ENCODE measurements around the gene SYN1. TPM values are rescaled to one million over a fixed set of nuclear protein-coding genes. Genes with fewer than 3 reads are reported as not detected.

Gene SYN1
- total RNA-seq, 2 experiments from 2014 or later, result 0.12 to 0.36 TPM

DNA sequence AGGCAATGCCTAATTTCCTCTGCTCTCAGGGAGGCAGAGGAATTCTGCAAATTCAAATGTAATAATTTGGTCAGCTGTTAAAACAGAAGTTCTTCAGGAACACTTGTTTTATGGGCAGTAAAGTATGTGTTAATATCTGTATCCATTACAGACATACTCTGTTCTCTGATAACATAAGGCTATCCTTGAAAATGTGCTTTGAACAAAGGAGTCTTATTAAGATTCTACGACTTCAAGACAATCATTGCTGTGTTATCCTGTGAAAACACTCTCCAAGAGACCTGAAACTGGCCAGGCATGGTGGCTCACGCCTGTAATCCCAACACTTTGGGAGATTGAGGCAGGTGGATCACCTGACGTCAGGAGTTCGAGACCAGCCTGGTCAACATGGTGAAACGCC, 12.0 kb upstream of the SYN1 start:
- H3K4me3 Mint-ChIP-seq, result no peak overlapping the region
- intact Hi-C loops (cut with micrococcal nuclease), result no loop called here

DNA sequence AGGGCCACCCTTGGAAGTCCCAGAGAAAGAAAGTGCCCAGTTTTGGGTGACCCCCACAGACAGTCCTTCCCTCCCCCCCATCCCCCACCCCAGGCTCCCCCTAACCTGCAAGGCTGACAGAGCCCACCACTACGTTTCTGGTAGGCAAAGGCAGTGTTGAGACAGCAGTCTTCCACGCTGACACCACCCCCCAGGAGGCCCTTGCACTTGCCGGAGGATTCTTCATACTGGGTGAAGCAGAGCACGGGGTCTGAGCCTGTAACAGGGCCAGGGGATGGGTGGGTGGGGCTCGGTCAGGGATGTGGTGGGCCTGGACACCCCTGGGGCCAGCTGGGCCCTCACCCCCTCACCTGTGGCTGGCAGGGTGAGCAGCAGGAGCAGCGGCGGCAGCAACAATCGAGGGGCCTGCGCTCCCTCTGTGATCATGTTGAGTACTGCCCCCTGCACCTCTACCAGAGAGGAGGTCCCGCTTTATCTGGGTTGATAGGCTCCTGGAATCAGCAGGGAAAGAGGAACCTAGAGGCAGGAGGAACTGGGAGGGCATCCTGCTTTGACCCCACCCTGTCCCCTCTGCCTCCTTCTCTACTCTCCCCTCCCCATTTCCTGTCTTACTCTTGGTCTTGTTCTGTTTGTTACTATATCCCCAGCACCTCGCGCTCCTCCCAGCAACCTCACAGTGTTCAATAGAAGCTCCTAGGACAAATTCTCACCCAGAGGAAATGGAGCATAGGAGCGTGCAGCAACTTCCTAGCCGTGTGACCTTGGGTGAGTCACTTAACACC, 10.0 kb upstream of the SYN1 start, which contains the start of gene CFP:
Gene CFP (minus strand): TSS at position 512 of the 782 bp plus-strand sequence. CDS start 86 bp downstream, at position 426.
- Mint-ChIP-seq H3K27ac (peak within 1 kb of the TSS; percentile 90), H3K36me3 (ENCODE audit: low read depth) (no peaks in the 10 kb centered on the region), H3K9me3 (no peaks in the 10 kb centered on the region), H3K27me3 (ENCODE audit: low read depth) (no peaks in the 10 kb centered on the region), H3K4me3 (peak within 1 kb of the TSS; percentile 67), H3K4me1 (ENCODE audit: low read depth) (peaks cover 22% of the 10 kb centered on the region)
- CTCF ChIA-PET, result interaction anchor here (1.3 to 1.7 kb wide), 2 partner anchors 18 to 68 kb away, joined by 3 to 4 read pairs; no protein-coding TSS in a partner anchor
- intact Hi-C loops (cut with micrococcal nuclease), result loop anchor here (1.0 to 2.0 kb wide), 3 partner anchors 9 to 69 kb away; partner anchors contain the start of genes ARAF and ELK1
- DNase-seq, result peak; percentile 42

More for the DNA sequence above, 12.0 kb upstream of the SYN1 start:
- Mint-ChIP-seq H3K27ac (no peak overlapping the region), H3K4me1 (ENCODE audit: low read depth) (peaks cover 25% of the 10 kb centered on the region), H3K36me3 (ENCODE audit: low read depth) (peaks cover 2% of the 10 kb centered on the region), H3K27me3 (ENCODE audit: low read depth) (no peaks in the 10 kb centered on the region), H3K9me3 (no peaks in the 10 kb centered on the region)
- CTCF ChIA-PET, result interaction anchor here (0.6 to 1.7 kb wide), 2 partner anchors 16 to 679 kb away, joined by 3 to 4 read pairs; no protein-coding TSS in a partner anchor
- DNase-seq, result no peak

DNA sequence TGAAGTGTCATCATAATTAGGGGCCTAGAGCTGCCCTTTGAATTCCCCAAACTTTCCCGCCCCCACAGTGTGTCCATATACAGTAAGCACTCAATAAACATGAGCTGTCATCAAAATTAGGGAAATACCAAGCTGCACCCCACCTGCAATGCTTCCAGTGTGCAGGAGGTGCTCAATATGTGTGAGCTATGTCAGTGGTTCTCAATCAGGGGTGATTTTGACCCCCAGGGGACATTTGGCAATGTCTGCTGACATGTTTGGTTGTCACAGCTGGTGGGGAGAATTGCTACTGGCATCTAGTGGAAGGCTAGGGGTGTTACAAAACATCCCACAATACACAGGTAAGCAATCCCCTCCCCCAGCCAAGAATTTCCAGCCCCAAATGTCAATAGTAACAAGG, 9.3 kb upstream of the SYN1 start:
- DNase-seq, result peak; percentile 41
- intact Hi-C loops (cut with micrococcal nuclease), result loop anchor here (1.0 to 2.0 kb wide), 2 partner anchors 9 to 68 kb away; partner anchors contain the start of gene ARAF
- Mint-ChIP-seq H3K9me3 (no peaks in the 10 kb centered on the region), H3K4me1 (ENCODE audit: low read depth) (peaks cover 25% of the 10 kb centered on the region), H3K4me3 (peak overlapping the region; percentile 67), H3K27me3 (ENCODE audit: low read depth) (no peaks in the 10 kb centered on the region), H3K27ac (peak overlapping the region; percentile 89), H3K36me3 (ENCODE audit: low read depth) (no peaks in the 10 kb centered on the region)
- CTCF ChIA-PET, result interaction anchor here (0.6 to 1.3 kb wide), 2 partner anchors 67 to 111 kb away, joined by 3 read pairs; no protein-coding TSS in a partner anchor

DNA sequence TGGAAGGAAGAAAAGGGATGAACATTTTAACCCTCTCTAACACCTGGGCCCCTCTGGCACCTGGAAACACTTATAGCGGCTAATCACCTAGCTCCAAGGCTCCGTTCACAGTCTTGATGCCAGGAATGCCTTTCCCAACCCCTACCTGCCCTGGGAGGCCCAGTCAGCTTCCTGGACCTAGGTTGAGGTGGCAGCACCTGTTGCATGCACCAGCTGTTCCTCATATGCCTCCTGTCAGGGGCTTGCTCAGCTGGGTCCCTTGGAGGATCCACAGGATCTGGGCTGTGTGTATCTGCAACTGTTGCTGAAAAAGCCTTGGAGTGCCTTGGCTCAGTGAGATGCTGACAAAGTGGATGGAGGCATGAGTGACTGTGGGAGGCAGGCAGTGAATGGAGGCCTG, 5.7 kb upstream of the SYN1 start:
- Mint-ChIP-seq H3K9me3 (no peaks in the 10 kb centered on the region), H3K27me3 (ENCODE audit: low read depth) (no peaks in the 10 kb centered on the region), H3K36me3 (ENCODE audit: low read depth) (no peaks in the 10 kb centered on the region), H3K4me3 (no peak overlapping the region), H3K27ac (no peak overlapping the region), H3K4me1 (ENCODE audit: low read depth) (peaks cover 29% of the 10 kb centered on the region)
- DNase-seq, result no peak
- CTCF ChIA-PET, result no interaction called here
- intact Hi-C loops (cut with micrococcal nuclease), result no loop called here

DNA sequence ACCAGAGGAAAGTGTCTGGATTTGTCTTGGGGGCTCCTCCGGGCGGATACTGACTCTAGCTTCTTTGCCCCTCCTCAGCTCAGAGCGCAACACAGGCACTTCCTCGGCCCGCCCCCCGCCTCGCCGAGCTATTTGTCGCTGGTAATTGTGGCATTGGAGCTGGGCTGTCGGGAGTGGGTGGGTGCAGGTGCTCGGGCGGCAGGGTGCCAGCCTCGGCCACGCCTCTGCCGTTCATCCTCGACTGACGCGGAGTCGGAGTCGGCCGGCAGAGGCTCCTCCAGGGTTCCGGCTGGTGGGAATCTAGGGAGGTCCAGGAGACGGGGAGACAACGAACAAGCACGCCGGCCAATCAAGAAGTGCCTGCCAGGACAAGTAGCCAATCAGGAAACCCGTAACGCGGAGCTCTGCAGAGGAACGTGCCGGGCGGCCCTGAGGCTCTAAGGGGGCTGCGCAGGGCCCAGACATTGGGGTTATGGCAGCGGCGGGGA, 3.9 kb upstream of the SYN1 start:
- CTCF ChIA-PET, result interaction anchor here (0.8 kb wide), 1 partner anchor 128 kb away, joined by 4 read pairs; no protein-coding TSS in a partner anchor
- H3K27me3 Mint-ChIP-seq (ENCODE audit: low read depth), result no peaks in the 10 kb centered on the region
- no peaks in the 10 kb centered on the region for H3K36me3 Mint-ChIP-seq (ENCODE audit: low read depth)
- H3K9me3 Mint-ChIP-seq, result no peaks in the 10 kb centered on the region
- intact Hi-C loops (cut with micrococcal nuclease), result no loop called here
- DNase-seq, result peak; percentile 47
- peak overlapping the region; percentile 79 for H3K4me3 Mint-ChIP-seq
- no peak overlapping the region for H3K27ac Mint-ChIP-seq
- peaks cover 22% of the 10 kb centered on the region for H3K4me1 Mint-ChIP-seq (ENCODE audit: low read depth)

DNA sequence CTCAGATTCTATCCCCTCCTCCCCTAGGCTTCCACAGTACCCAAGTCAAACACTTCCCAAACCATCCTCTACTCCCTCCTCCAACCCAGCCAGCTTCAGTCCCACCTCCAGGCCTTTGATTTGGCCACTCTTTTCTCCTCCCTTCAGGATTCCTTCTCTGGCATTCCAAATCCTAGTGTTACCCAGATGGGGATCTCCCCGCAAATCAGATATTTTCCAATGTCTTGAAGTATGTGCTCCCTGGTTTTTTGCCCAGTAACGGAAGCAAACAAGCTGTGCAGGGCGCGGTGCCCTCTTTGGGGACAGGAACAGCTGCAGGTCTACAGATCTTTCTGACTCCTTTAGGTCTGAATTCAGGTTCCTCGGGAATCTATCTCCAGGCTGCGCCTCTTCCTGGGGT, 2.2 kb upstream of the SYN1 start:
- Mint-ChIP-seq H3K36me3 (ENCODE audit: low read depth) (no peaks in the 10 kb centered on the region), H3K9me3 (no peaks in the 10 kb centered on the region), H3K27me3 (ENCODE audit: low read depth) (no peaks in the 10 kb centered on the region), H3K27ac (no peak overlapping the region), H3K4me3 (no peak overlapping the region), H3K4me1 (ENCODE audit: low read depth) (peaks cover 16% of the 10 kb centered on the region)
- intact Hi-C loops (cut with micrococcal nuclease), result no loop called here
- DNase-seq, result no peak
- CTCF ChIA-PET, result no interaction called here

DNA sequence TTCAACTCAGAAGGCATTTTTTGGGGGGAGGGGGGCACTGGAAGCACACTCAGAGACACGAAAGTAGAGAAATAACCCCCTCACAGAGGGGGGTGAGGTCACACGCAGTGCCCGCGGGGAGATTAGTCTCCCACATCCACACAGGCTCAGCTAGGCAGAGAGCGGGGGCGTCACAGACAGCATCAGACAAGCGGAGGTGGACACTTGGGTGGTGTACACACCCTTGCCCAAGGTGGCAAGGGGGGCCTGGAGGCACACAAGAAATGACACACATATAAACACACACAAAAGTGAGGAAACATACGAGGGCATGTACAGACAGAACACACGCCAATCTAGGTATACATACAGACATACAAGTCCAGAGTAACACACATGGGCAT, 637 bp upstream of the SYN1 start:
- no peaks in the 10 kb centered on the region for H3K27me3 Mint-ChIP-seq (ENCODE audit: low read depth)
- no peak for DNase-seq
- no peaks in the 10 kb centered on the region for H3K36me3 Mint-ChIP-seq (ENCODE audit: low read depth)
- no peaks in the 10 kb centered on the region for H3K9me3 Mint-ChIP-seq
- CTCF ChIA-PET, result no interaction called here
- no peak overlapping the region for H3K27ac Mint-ChIP-seq
- peaks cover 16% of the 10 kb centered on the region for H3K4me1 Mint-ChIP-seq (ENCODE audit: low read depth)
- intact Hi-C loops (cut with micrococcal nuclease), result loop anchor here (1.0 kb wide), 1 partner anchor 9 kb away; the partner anchor contains the start of gene CFP
- peak overlapping the region; percentile 54 for H3K4me3 Mint-ChIP-seq

DNA sequence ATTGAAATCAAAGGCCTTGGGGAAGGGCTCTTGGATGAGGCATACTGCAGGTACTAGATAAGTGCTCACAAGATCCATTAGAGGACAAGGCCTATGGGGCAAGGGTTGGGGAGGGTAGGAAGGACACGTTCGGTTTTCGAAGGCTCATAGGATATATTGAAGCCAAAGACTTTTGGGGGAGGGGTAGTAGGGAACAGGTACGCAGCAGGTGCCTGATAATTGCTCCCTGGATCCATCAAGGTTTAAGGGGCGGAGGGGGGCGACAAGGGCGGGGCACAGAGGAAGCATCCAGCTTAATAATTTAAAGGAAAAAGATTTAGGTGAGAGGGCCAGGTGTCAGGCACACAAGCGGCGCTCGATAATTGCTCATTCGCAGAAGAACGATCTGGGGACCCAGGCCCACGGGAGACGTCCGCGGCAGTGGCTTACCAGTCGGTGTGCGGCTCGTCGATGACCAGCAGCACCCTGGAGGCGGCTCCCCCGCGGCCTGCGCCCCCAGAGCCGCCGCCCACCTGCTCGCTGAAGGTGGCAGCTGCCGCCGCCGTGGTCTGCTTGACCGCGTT, 653 bp downstream of the SYN1 start:
- no peak overlapping the region for H3K27ac Mint-ChIP-seq
- H3K4me3 Mint-ChIP-seq, result peak overlapping the region; percentile 58
- no peak for DNase-seq
- H3K4me1 Mint-ChIP-seq (ENCODE audit: low read depth), result peaks cover 13% of the 10 kb centered on the region
- CTCF ChIA-PET, result no interaction called here
- H3K27me3 Mint-ChIP-seq (ENCODE audit: low read depth), result no peaks in the 10 kb centered on the region
- H3K9me3 Mint-ChIP-seq, result no peaks in the 10 kb centered on the region
- intact Hi-C loops (cut with micrococcal nuclease), result no loop called here
- no peaks in the 10 kb centered on the region for H3K36me3 Mint-ChIP-seq (ENCODE audit: low read depth)

DNA sequence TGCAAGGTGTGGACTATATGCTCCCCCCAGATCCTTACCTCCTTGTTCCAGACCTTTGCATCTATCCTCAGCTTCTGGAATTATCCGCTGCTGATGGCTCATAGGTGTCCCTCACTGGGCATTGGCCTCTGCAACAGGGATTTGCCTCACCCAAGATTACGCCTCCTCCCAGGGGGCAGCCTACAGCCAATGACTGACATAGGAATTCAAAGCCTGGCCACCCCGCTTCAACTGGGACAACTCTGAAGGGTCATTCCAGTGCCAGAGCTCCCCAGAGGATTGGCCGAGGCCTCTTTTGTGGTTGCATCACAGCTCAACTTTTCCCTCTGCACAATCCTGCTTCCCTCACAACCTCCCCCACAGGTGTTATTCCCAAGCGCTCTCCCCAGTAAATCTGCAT, 5.0 kb downstream of the SYN1 start:
- no peaks in the 10 kb centered on the region for H3K27me3 Mint-ChIP-seq (ENCODE audit: low read depth)
- H3K9me3 Mint-ChIP-seq, result no peaks in the 10 kb centered on the region
- H3K27ac Mint-ChIP-seq, result no peak overlapping the region
- DNase-seq, result no peak
- intact Hi-C loops (cut with micrococcal nuclease), result no loop called here
- no peak overlapping the region for H3K4me3 Mint-ChIP-seq
- CTCF ChIA-PET, result no interaction called here
- no peaks in the 10 kb centered on the region for H3K4me1 Mint-ChIP-seq (ENCODE audit: low read depth)
- H3K36me3 Mint-ChIP-seq (ENCODE audit: low read depth), result no peaks in the 10 kb centered on the region

DNA sequence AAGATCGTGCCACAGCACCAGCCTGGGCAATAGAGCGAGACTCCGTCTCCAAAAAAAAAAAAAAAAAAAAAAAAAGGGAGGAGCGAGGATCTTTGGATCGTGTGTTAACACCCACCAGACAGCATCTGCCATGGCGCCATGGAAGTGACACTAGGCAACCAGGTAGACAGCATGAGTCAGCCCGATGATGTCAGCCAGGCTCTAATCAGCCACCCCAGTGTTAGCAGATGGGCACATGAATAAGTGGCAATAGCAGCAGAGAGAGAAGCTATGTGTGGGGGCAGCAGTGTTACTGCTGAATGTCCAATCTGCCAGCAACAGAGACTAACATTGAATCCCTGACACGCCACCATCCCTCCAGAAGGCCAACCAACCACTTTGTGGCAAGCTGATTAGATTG, 6.6 kb downstream of the SYN1 start:
- DNase-seq, result no peak
- H3K4me3 Mint-ChIP-seq, result no peak overlapping the region
- intact Hi-C loops (cut with micrococcal nuclease), result no loop called here

DNA sequence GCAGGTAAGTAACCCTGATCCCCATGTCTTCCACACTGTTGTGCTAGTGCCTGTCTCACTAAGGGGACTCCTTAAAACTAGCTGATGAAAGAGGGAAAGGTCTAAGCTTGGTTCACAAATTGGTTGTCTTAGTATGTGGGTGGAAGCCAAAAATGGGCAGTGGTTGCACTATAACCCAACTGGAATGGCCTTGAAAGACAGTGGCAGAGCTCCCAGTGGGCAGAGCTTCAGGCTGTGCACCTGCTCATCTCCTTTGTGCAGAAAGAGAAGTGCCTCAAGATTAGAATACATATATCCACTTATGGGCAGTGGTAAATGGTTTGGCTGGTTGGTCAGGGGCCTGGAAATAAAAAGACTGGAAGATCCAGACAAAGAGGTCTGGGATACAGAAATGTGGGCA, 7.2 kb downstream of the SYN1 start:
- intact Hi-C loops (cut with micrococcal nuclease), result no loop called here
- CTCF ChIA-PET, result no interaction called here
- H3K36me3 Mint-ChIP-seq (ENCODE audit: low read depth), result no peaks in the 10 kb centered on the region
- H3K27me3 Mint-ChIP-seq (ENCODE audit: low read depth), result no peaks in the 10 kb centered on the region
- peaks cover 6% of the 10 kb centered on the region for H3K4me1 Mint-ChIP-seq (ENCODE audit: low read depth)
- DNase-seq, result no peak
- H3K4me3 Mint-ChIP-seq, result no peak overlapping the region
- no peak overlapping the region for H3K27ac Mint-ChIP-seq
- H3K9me3 Mint-ChIP-seq, result no peaks in the 10 kb centered on the region

More for the DNA sequence above, 6.6 kb downstream of the SYN1 start:
- Mint-ChIP-seq H3K9me3 (no peaks in the 10 kb centered on the region), H3K27me3 (ENCODE audit: low read depth) (no peaks in the 10 kb centered on the region), H3K27ac (no peak overlapping the region), H3K36me3 (ENCODE audit: low read depth) (no peaks in the 10 kb centered on the region), H3K4me1 (ENCODE audit: low read depth) (peaks cover 4% of the 10 kb centered on the region)
- CTCF ChIA-PET, result no interaction called here

DNA sequence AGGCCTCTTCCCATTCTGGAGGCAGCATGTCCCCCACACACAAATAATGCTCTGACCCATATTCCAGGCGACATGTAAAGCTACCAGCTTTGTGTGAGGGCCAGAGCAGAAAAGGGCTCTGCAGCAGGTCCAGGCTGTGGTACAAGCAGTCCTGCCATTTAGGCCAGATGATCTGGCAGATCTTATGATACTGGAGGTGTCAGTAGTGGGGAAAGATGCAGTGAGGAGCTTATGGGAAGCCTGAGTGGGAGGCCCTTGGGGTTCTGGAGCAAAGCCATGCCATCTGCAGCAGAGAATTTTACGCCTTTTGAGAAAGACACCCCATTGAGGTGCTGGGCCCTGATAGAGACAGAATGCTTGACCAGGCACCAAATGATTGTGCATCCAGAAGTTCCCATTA, 7.7 kb downstream of the SYN1 start:
- CTCF ChIA-PET, result no interaction called here
- Mint-ChIP-seq H3K27me3 (ENCODE audit: low read depth) (no peaks in the 10 kb centered on the region), H3K4me3 (no peak overlapping the region), H3K27ac (no peak overlapping the region), H3K36me3 (ENCODE audit: low read depth) (no peaks in the 10 kb centered on the region), H3K9me3 (no peaks in the 10 kb centered on the region), H3K4me1 (ENCODE audit: low read depth) (peaks cover 6% of the 10 kb centered on the region)
- DNase-seq, result no peak
- intact Hi-C loops (cut with micrococcal nuclease), result no loop called here
